ENCODE measurements around the gene SLC35F3. TPM values are rescaled to one million over a fixed set of nuclear protein-coding genes. Genes with fewer than 3 reads are reported as not detected.

SLC35F3 gene
- total RNA-seq, 1 experiment from 2014 or later: 3.3 TPM

DNA sequence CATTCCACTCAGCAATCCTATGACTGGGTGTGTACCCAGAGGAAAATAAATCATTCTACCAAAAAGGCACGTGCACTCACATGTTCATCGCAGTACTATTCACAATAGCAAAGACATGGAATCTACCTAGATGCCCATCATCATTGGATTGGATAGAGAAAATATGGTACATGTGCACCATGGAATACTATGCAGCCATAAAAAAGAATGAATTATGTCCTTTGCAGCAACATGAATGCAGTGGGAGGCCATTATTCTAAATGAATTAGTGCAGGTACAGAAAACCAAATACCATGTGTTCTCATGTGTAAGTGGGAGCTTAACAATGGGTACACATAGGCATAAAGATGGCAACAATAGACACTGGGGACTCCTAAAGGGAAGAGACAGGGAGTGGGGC lies 39.9 kb upstream of the SLC35F3 start:
- Mint-ChIP-seq H3K27me3 (ENCODE audit: insufficient read depth, unreplicated experiment) (peaks cover 9% of the 10 kb centered on the region), H3K36me3 (ENCODE audit: insufficient read depth, unreplicated experiment) (no peaks in the 10 kb centered on the region), H3K27ac (ENCODE audit: low read depth, unreplicated experiment) (no peak overlapping the region), H3K9me3 (ENCODE audit: unreplicated experiment) (no peaks in the 10 kb centered on the region), H3K4me1 (ENCODE audit: insufficient read depth, unreplicated experiment) (peaks cover 12% of the 10 kb centered on the region), H3K4me3 (ENCODE audit: unreplicated experiment) (no peak overlapping the region)
- ChIA-PET POLR2A (interaction anchor here (0.5 to 1.0 kb wide), 2 partner anchors 8 to 73 kb away, joined by 3 to 4 read pairs; no protein-coding TSS in a partner anchor), CTCF (interaction anchor here (1.3 kb wide), 1 partner anchor 73 kb away, joined by 4 read pairs; no protein-coding TSS in a partner anchor)
- no peak for DNase-seq (ENCODE audit: unreplicated experiment)
- intact Hi-C loops (cut with micrococcal nuclease): no loop called here
- TF ChIP-seq, protein P1, sequence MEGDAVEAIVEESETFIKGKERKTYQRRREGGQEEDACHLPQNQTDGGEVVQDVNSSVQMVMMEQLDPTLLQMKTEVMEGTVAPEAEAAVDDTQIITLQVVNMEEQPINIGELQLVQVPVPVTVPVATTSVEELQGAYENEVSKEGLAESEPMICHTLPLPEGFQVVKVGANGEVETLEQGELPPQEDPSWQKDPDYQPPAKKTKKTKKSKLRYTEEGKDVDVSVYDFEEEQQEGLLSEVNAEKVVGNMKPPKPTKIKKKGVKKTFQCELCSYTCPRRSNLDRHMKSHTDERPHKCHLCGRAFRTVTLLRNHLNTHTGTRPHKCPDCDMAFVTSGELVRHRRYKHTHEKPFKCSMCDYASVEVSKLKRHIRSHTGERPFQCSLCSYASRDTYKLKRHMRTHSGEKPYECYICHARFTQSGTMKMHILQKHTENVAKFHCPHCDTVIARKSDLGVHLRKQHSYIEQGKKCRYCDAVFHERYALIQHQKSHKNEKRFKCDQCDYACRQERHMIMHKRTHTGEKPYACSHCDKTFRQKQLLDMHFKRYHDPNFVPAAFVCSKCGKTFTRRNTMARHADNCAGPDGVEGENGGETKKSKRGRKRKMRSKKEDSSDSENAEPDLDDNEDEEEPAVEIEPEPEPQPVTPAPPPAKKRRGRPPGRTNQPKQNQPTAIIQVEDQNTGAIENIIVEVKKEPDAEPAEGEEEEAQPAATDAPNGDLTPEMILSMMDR (IDR thresholded peaks at IDR 0.05; ENCODE audit: unreplicated experiment): no peak
- BruUV-seq (replicated peaks): no TSS peak

DNA sequence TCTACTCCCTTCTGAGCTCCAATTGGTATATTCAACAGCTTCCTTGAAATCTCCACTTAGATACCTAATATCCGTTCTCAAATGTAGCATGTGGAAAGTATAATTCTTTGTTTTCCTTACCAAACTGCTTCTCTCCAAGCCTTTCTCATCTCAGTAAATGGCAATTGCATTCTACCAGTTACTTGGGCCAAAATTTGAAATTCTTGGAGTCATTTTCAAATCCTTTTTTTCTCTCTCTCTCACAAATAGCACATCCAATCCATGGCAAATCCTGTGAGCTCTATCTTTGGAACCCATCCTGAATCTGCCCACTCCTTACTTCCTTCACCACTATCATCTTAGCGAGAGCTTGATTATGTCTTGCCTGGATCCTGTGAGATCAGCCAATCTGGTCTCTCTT lies 39.3 kb upstream of the SLC35F3 start:
- Mint-ChIP-seq H3K4me1 (ENCODE audit: insufficient read depth, unreplicated experiment) (peaks cover 12% of the 10 kb centered on the region), H3K27me3 (ENCODE audit: insufficient read depth, unreplicated experiment) (peaks cover 9% of the 10 kb centered on the region), H3K9me3 (ENCODE audit: unreplicated experiment) (no peaks in the 10 kb centered on the region), H3K4me3 (ENCODE audit: unreplicated experiment) (no peak overlapping the region), H3K27ac (ENCODE audit: low read depth, unreplicated experiment) (no peak overlapping the region), H3K36me3 (ENCODE audit: insufficient read depth, unreplicated experiment) (no peaks in the 10 kb centered on the region)
- no TSS peak for BruUV-seq (replicated peaks)
- CTCF ChIA-PET: interaction anchor here (1.0 to 1.3 kb wide), 2 partner anchors 73 to 424 kb away, joined by 3 to 4 read pairs; no protein-coding TSS in a partner anchor
- POLR2A ChIA-PET: interaction anchor here (0.5 to 1.0 kb wide), 2 partner anchors 9 to 72 kb away, joined by 3 to 4 read pairs; no protein-coding TSS in a partner anchor
- TF ChIP-seq, protein P1 (IDR thresholded peaks at IDR 0.05; ENCODE audit: unreplicated experiment): no peak
- DNase-seq (ENCODE audit: unreplicated experiment): no peak
- intact Hi-C loops (cut with micrococcal nuclease): no loop called here

GRCh38 chr1:233865902-233866301 lies 38.6 kb upstream of the SLC35F3 start:
- ChIA-PET POLR2A (no interaction called here), CTCF (interaction anchor here (0.7 to 1.0 kb wide), 2 partner anchors 425 to 444 kb away, joined by 3 read pairs; no protein-coding TSS in a partner anchor)
- H3K4me1 Mint-ChIP-seq (ENCODE audit: insufficient read depth, unreplicated experiment): peaks cover 12% of the 10 kb centered on the region
- no peak for DNase-seq (ENCODE audit: unreplicated experiment)
- H3K36me3 Mint-ChIP-seq (ENCODE audit: insufficient read depth, unreplicated experiment): no peaks in the 10 kb centered on the region
- no peak overlapping the region for H3K4me3 Mint-ChIP-seq (ENCODE audit: unreplicated experiment)
- H3K9me3 Mint-ChIP-seq (ENCODE audit: unreplicated experiment): no peaks in the 10 kb centered on the region
- no peak overlapping the region for H3K27ac Mint-ChIP-seq (ENCODE audit: low read depth, unreplicated experiment)
- H3K27me3 Mint-ChIP-seq (ENCODE audit: insufficient read depth, unreplicated experiment): peaks cover 9% of the 10 kb centered on the region
- TF ChIP-seq, protein P1 (IDR thresholded peaks at IDR 0.05; ENCODE audit: unreplicated experiment): no peak
- intact Hi-C loops (cut with micrococcal nuclease): no loop called here
- no TSS peak for BruUV-seq (replicated peaks)

DNA sequence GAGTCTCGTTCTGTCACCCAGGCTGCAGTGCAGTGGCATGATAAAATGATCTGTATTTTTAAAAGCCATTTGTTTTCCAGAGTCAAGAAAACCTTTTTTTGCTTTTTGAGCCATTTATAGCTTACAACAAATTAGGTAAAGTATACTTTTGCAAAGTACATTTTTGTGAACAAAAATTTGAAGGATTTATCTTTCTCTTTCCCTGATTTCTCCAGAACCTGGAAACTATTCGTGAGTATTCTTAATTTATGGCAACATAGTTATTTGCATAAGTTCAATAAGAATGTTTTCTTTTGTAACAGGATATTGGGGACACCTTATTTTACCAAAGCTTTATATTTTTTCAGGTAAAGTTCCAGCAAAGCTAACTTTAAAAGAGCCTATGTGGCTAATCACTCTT lies 37.4 kb upstream of the SLC35F3 start:
- Mint-ChIP-seq H3K36me3 (ENCODE audit: insufficient read depth, unreplicated experiment) (no peaks in the 10 kb centered on the region), H3K4me1 (ENCODE audit: insufficient read depth, unreplicated experiment) (peaks cover 12% of the 10 kb centered on the region), H3K4me3 (ENCODE audit: unreplicated experiment) (no peak overlapping the region), H3K27ac (ENCODE audit: low read depth, unreplicated experiment) (no peak overlapping the region), H3K9me3 (ENCODE audit: unreplicated experiment) (no peaks in the 10 kb centered on the region), H3K27me3 (ENCODE audit: insufficient read depth, unreplicated experiment) (peaks cover 11% of the 10 kb centered on the region)
- DNase-seq (ENCODE audit: unreplicated experiment): no peak
- ChIA-PET CTCF (interaction anchor here (0.6 to 1.3 kb wide), 4 partner anchors 9 to 160 kb away, joined by 3 read pairs; no protein-coding TSS in a partner anchor), POLR2A (interaction anchor here (1.0 to 1.3 kb wide), 2 partner anchors 14 to 42 kb away, joined by 3 to 4 read pairs; no protein-coding TSS in a partner anchor)
- intact Hi-C loops (cut with micrococcal nuclease): no loop called here
- no TSS peak for BruUV-seq (replicated peaks)
- TF ChIP-seq, protein P1 (IDR thresholded peaks at IDR 0.05; ENCODE audit: unreplicated experiment): no peak
